SKM-1 (cell line): ENCODE measurements around the gene DCTN5.

Source experiments
- DNase-seq: peaks from one replicate; lab custom pipeline; 2025; ENCODE audit not compliant: unreplicated experiment; lab: John Stamatoyannopoulos, UW

The DCTN5 gene

DNA sequence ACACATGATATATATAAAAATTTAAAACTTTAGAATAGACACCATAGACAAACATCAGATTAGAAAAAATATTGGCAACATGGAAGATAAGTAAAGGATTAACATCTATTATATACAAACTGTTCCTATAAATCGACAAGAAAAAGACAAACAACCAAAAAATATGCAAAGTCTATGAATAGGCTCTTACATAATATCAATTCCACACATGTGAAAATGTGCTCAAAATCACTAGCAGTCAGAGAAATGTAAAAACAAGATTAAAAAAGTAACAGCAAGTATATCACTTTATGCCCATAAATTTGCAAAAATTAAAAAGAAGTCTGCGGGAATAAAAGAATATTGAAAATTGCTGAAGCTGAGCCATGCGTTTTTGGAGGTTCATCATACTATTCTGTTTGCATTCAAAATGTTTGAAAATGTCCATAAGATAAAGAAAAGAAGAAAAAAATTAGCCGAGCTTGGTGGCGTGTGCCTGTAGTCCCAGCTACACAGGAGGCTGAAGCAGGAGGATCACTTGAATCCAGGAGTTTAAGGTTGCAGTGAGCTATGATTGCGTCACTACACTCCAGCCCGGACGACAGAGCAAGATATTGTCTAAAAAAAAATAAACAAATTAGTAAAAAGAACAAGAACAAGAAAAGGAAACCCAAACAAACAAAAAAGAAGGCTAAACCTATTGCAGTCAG is 83.0 kb downstream of the DCTN5 start:
- DNase-seq: no peak

DNA sequence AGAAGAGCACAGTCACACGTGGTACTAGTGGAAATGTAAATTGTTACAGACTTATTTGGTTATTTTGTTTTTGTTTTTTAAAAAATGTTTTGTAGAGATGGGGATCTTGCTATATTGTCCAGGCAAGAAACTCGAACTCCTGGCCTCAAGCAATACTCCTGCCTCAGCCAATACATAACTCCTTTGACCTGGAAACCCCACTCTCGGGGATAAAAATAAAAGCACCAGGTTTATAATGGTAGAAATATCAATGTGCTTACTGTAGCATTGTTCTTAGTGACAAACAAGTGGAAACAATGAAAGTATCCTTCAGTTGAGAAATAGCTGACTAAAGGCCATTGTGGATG is 83.5 kb downstream of the DCTN5 start:
- no peak for DNase-seq

DNA sequence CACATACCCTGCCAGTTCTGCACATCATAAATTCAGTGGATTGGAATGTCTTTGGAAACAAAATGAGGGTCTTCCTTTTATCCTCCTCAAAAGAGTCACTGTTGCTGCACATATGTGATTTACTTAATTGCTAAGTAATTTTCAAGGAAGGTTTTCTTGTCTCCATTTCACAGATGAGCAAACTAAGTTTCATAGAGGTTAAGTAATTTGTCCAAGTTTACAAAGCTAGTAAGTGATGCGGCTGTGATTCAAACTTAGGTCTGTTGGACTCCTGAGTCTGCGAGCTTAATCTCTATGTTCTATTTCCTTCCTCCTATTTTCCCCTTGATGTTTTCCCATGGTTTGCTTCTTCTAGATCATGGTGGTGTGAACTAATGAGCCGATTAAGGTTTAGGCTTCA is 85.4 kb downstream of the DCTN5 start:
- no peak for DNase-seq
